HL-60 (cell line): Measurements from ENCODE around the gene COPS7A.

Experiments used
- GABPA ChIP-seq: IDR thresholded peaks from 2 replicates; pipeline ENCODE4 v1.6.1; 2012; ENCODE audit warnings: low read depth
- POLR2AphosphoS5 ChIP-seq: IDR thresholded peaks from 2 replicates; pipeline ENCODE4 v1.6.1; 2012; ENCODE audit warnings: low read depth
- SPI1 ChIP-seq: IDR thresholded peaks from 2 replicates; pipeline ENCODE4 v1.6.1; 2012; ENCODE audit warnings: low read depth, mild to moderate bottlenecking, borderline replicate concordance
- TF ChIP-seq, protein P1 (sequence below): IDR thresholded peaks from one replicate; pipeline ENCODE4 v1.5.1; 2011; ENCODE audit warnings: low read length, control low read depth, inconsistent platforms; ENCODE audit not compliant: insufficient read depth
- TF ChIP-seq, protein P2 (sequence below): IDR thresholded peaks from 2 replicates; pipeline ENCODE4 v1.6.1; 2012; ENCODE audit warnings: low read depth; ENCODE audit not compliant: insufficient replicate concordance

DNA sequence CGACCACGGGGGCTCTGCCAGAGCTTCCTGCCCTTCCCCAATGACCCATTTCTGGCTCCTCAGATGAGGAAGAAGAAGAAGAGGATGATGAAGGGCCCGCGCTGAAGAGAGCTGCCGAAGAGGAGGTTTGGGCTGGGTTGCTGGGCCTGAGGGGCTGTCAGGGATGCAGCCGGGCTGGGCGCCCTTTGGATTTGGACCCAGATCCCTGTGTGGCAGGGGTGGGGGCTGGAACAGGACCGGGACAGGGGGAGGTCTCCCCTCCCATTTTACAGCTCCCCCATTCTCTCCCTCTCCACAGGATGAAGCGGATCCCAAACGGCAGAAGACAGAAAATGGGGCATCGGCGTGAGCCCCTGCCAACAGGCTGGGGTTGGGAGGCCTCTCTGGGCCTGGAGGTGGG, 46.2 kb downstream of the COPS7A start:
- TF ChIP-seq, protein P1, sequence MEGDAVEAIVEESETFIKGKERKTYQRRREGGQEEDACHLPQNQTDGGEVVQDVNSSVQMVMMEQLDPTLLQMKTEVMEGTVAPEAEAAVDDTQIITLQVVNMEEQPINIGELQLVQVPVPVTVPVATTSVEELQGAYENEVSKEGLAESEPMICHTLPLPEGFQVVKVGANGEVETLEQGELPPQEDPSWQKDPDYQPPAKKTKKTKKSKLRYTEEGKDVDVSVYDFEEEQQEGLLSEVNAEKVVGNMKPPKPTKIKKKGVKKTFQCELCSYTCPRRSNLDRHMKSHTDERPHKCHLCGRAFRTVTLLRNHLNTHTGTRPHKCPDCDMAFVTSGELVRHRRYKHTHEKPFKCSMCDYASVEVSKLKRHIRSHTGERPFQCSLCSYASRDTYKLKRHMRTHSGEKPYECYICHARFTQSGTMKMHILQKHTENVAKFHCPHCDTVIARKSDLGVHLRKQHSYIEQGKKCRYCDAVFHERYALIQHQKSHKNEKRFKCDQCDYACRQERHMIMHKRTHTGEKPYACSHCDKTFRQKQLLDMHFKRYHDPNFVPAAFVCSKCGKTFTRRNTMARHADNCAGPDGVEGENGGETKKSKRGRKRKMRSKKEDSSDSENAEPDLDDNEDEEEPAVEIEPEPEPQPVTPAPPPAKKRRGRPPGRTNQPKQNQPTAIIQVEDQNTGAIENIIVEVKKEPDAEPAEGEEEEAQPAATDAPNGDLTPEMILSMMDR: no peak
- TF ChIP-seq POLR2AphosphoS5: no peak
- TF ChIP-seq, protein P2, sequence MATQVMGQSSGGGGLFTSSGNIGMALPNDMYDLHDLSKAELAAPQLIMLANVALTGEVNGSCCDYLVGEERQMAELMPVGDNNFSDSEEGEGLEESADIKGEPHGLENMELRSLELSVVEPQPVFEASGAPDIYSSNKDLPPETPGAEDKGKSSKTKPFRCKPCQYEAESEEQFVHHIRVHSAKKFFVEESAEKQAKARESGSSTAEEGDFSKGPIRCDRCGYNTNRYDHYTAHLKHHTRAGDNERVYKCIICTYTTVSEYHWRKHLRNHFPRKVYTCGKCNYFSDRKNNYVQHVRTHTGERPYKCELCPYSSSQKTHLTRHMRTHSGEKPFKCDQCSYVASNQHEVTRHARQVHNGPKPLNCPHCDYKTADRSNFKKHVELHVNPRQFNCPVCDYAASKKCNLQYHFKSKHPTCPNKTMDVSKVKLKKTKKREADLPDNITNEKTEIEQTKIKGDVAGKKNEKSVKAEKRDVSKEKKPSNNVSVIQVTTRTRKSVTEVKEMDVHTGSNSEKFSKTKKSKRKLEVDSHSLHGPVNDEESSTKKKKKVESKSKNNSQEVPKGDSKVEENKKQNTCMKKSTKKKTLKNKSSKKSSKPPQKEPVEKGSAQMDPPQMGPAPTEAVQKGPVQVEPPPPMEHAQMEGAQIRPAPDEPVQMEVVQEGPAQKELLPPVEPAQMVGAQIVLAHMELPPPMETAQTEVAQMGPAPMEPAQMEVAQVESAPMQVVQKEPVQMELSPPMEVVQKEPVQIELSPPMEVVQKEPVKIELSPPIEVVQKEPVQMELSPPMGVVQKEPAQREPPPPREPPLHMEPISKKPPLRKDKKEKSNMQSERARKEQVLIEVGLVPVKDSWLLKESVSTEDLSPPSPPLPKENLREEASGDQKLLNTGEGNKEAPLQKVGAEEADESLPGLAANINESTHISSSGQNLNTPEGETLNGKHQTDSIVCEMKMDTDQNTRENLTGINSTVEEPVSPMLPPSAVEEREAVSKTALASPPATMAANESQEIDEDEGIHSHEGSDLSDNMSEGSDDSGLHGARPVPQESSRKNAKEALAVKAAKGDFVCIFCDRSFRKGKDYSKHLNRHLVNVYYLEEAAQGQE: no peak
- TF ChIP-seq GABPA: no peak
- TF ChIP-seq SPI1: no peak
